Peyer's patch (tissue), 4 donors: ENCODE data around the gene CHSY1.

ENCODE experiments used
- CTCF ChIP-seq, 6 experiments: fragments of 450-650 bp in 4 of 6; fragments of 200-600 bp in 2 of 6; sonication (generic) in 1 of 6; IDR thresholded peaks; one replicate each; pipeline ENCODE4 v1.5.1; 2017 to 2019; ENCODE audit warnings: antibody characterized with exemption in 6 of 6, mild to moderate bottlenecking in 3 of 6, moderate library complexity in 1 of 6
- POLR2A ChIP-seq, 2 donors: fragments of 450-650 bp; IDR thresholded peaks; one replicate each; pipeline ENCODE4 v1.5.1; 2017; ENCODE audit warnings: antibody characterized with exemption in 2 of 2, mild to moderate bottlenecking in 2 of 2, moderate library complexity in 2 of 2

- TF ChIP-seq CTCF (IDR thresholded peaks at IDR 0.05) (no peak), POLR2A (IDR thresholded peaks at IDR 0.05) (no peak)
Observed at GRCh38 chr15:101296418-101297405, 44.9 kb upstream of the CHSY1 start.
